Fibroblast of lung (primary cell): Measurements from ENCODE around the gene WDR45B. TPM values are rescaled to one million over a fixed set of nuclear protein-coding genes. Genes with fewer than 3 reads are reported as not detected.
A peak's percentile ranks its signal among the peaks of the same experiment; 100 is the strongest.

Source experiments
- DNase-seq, 2 donors: peaks; one replicate each; pipeline versions ENCODE4 v3.0.0 to v3.0.0-alpha.2; 2010; ENCODE audit warnings: low read depth in 2 of 2
- H2AFZ ChIP-seq: 2 replicates; pipeline ENCODE4 v1.5.1; 2012; ENCODE audit warnings: low read length, control low read depth, inconsistent platforms
- H3K27ac ChIP-seq: 2 replicates; pipeline ENCODE4 v1.5.1; 2011; ENCODE audit warnings: low read length, control low read depth; ENCODE audit not compliant: insufficient read depth
- H3K27me3 ChIP-seq: 2 replicates; pipeline ENCODE4 v1.5.1; 2011; ENCODE audit warnings: mild to moderate bottlenecking, low read length; ENCODE audit not compliant: control insufficient read depth, insufficient read depth
- H3K36me3 ChIP-seq: 2 replicates; pipeline ENCODE4 v1.5.1; 2011; ENCODE audit warnings: low read length; ENCODE audit not compliant: control insufficient read depth, insufficient read depth
- H3K4me1 ChIP-seq: 2 replicates; pipeline ENCODE4 v1.5.1; 2011; ENCODE audit warnings: low read length; ENCODE audit not compliant: control insufficient read depth, insufficient read depth; ENCODE audit errors: extremely low read depth
- H3K4me2 ChIP-seq: 2 replicates; pipeline ENCODE4 v1.5.1; 2011; ENCODE audit warnings: low read length, control low read depth; ENCODE audit not compliant: insufficient read depth; ENCODE audit errors: extremely low read depth
- H3K4me3 ChIP-seq, 4 experiments: fragments of 200-600 bp in 1 of 4; sonication (generic) in 1 of 4; replicated peaks in 1 of 4; 2 replicates each; pipeline ENCODE4 v1.5.1; 2011 to 2016; ENCODE audit warnings: low read length in 4 of 4, low read depth in 3 of 4, mild to moderate bottlenecking in 3 of 4, control low read depth in 2 of 4, inconsistent platforms in 1 of 4, mixed read lengths in 1 of 4; ENCODE audit not compliant: insufficient read depth in 1 of 4; ENCODE audit errors: control extremely low read depth in 1 of 4
- H3K79me2 ChIP-seq: 2 replicates; pipeline ENCODE4 v1.5.1; 2012; ENCODE audit warnings: mild to moderate bottlenecking, low read length, inconsistent platforms; ENCODE audit not compliant: control insufficient read depth, insufficient read depth
- H3K9ac ChIP-seq: 2 replicates; pipeline ENCODE4 v1.5.1; 2011; ENCODE audit warnings: mild to moderate bottlenecking, low read length, control low read depth; ENCODE audit not compliant: insufficient read depth
- H3K9me3 ChIP-seq: 2 replicates; pipeline ENCODE4 v1.5.1; 2012; ENCODE audit warnings: low read depth, low read length; ENCODE audit not compliant: control insufficient read depth, insufficient read depth
- H4K20me1 ChIP-seq: 2 replicates; pipeline ENCODE4 v1.5.1; 2011; ENCODE audit warnings: low read length; ENCODE audit not compliant: control insufficient read depth, insufficient read depth; ENCODE audit errors: extremely low read depth
- EZH2 ChIP-seq: IDR thresholded peaks from 2 replicates; pipeline ENCODE4 v1.5.1; 2012; ENCODE audit warnings: low read length, control low read depth, mild to moderate bottlenecking; ENCODE audit errors: missing control alignments
- polyA plus RNA-seq, 2 donors: library from polyadenylated mRNA; depleted of rRNA in 1 of 2; stranded (reverse) in 1 of 2; unstranded in 1 of 2; fragments of >200 nt; gene quantifications; 2 replicates each; pipeline ENCODE4 v1.2.1, GENCODE V29; 2011 to 2012; ENCODE audit warnings: missing spikeins in 1 of 2
- total RNA-seq: library from RNA; depleted of rRNA; stranded (reverse); fragments of >200 nt; gene quantifications from 2 replicates; pipeline ENCODE4 v1.2.1, GENCODE V29; 2014
- TF ChIP-seq, protein P1 (sequence below), 2 donors: IDR thresholded peaks in 1 of 2; conservative IDR thresholded peaks in 1 of 2; 1 replicate in 1 of 2; 2 replicates in 1 of 2; pipeline ENCODE4 v1.5.1; 2011 to 2012; ENCODE audit warnings: low read length in 2 of 2, control low read depth in 1 of 2, inconsistent platforms in 1 of 2, low read depth in 1 of 2, mild to moderate bottlenecking in 1 of 2

WDR45B gene
- total and polyA plus RNA-seq, 2 donors (not counting 1 experiment from before 2014, with no cell fraction given): 66.2 to 95.2 TPM

DNA sequence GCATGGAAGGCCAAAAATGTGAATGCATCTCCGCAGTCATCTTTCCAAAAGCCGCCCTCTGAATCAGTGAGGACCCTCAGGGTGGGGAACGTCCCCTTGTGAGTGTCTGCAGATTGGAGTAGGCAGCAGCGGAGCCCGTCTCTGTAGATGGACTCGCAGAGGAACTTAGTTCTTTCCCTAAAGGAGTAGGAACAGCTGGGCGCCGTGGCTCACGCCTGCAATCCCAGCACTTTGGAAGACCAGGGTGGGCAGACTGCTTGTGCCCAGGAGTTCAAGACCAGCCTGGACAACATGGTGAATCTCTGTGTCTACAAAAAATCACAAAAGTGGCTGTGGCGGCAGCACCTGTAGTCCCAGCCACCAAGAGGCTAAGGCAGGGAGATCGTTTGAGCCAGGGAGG, 53.7 kb downstream of the WDR45B start:
- Histone ChIP-seq H4K20me1 (no peaks in the 10 kb centered on the region), H3K4me2 (no peak overlapping the region)
- DNase-seq: no peak

DNA sequence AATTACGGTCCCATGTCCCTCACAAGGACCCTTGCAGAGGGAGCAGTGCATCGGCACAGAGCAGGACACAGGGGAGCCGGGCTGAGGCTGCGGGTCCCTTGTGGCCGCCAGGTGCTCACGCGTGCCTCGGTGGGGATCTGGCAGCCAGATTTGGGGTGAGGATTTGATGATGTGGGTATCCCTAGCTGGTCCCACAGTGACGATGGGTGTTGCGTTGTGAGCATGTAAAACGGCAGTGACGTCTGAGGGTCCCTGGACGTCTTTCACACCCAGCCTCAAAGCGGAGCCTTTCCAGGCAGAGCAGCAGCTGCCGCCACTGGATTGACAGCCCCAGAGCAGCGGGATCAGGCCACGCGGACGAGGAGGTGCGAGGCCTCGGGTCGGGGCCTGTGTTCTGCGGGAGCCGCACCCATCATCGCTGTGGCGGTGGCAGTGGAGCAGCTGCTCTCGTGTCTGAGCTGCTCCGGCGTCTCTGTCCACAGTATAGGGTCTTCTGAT, 54.6 kb downstream of the WDR45B start:
- Histone ChIP-seq H4K20me1 (no peaks in the 10 kb centered on the region), H2AFZ (peak overlapping the region; percentile 15), H3K79me2 (peaks cover 2% of the 10 kb centered on the region), H3K27me3 (no peaks in the 10 kb centered on the region), H3K9ac (peak overlapping the region; percentile 62), H3K4me3 (peak overlapping the region; percentile 37 to 78 (median 57)), H3K4me2 (peak overlapping the region; percentile 69), H3K36me3 (peaks cover 8% of the 10 kb centered on the region), H3K4me1 (peaks cover 8% of the 10 kb centered on the region), H3K27ac (peak overlapping the region; percentile 52), H3K9me3 (no peaks in the 10 kb centered on the region)
- no peak for TF ChIP-seq EZH2
- TF ChIP-seq, protein P1, sequence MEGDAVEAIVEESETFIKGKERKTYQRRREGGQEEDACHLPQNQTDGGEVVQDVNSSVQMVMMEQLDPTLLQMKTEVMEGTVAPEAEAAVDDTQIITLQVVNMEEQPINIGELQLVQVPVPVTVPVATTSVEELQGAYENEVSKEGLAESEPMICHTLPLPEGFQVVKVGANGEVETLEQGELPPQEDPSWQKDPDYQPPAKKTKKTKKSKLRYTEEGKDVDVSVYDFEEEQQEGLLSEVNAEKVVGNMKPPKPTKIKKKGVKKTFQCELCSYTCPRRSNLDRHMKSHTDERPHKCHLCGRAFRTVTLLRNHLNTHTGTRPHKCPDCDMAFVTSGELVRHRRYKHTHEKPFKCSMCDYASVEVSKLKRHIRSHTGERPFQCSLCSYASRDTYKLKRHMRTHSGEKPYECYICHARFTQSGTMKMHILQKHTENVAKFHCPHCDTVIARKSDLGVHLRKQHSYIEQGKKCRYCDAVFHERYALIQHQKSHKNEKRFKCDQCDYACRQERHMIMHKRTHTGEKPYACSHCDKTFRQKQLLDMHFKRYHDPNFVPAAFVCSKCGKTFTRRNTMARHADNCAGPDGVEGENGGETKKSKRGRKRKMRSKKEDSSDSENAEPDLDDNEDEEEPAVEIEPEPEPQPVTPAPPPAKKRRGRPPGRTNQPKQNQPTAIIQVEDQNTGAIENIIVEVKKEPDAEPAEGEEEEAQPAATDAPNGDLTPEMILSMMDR (conservative IDR thresholded peaks at IDR 0.05 in 1 of 2, IDR thresholded peaks at IDR 0.05 in 1 of 2; ENCODE audit: low read depth in 1 of 2, low read length in 2 of 2): no peak
- DNase-seq: peak in 1 of 2 donors; percentile 34

More for the DNA sequence above, 53.7 kb downstream of the WDR45B start:
- Histone ChIP-seq H3K9me3 (no peaks in the 10 kb centered on the region), H3K36me3 (peaks cover 11% of the 10 kb centered on the region), H3K27me3 (no peaks in the 10 kb centered on the region), H3K4me3 (no peak overlapping the region), H3K79me2 (peaks cover 2% of the 10 kb centered on the region), H3K4me1 (peaks cover 8% of the 10 kb centered on the region), H3K9ac (no peak overlapping the region), H3K27ac (no peak overlapping the region), H2AFZ (no peak overlapping the region)
- TF ChIP-seq, protein P1 (conservative IDR thresholded peaks at IDR 0.05 in 1 of 2, IDR thresholded peaks at IDR 0.05 in 1 of 2; ENCODE audit: low read depth in 1 of 2, low read length in 2 of 2): no peak
- TF ChIP-seq EZH2: no peak

DNA sequence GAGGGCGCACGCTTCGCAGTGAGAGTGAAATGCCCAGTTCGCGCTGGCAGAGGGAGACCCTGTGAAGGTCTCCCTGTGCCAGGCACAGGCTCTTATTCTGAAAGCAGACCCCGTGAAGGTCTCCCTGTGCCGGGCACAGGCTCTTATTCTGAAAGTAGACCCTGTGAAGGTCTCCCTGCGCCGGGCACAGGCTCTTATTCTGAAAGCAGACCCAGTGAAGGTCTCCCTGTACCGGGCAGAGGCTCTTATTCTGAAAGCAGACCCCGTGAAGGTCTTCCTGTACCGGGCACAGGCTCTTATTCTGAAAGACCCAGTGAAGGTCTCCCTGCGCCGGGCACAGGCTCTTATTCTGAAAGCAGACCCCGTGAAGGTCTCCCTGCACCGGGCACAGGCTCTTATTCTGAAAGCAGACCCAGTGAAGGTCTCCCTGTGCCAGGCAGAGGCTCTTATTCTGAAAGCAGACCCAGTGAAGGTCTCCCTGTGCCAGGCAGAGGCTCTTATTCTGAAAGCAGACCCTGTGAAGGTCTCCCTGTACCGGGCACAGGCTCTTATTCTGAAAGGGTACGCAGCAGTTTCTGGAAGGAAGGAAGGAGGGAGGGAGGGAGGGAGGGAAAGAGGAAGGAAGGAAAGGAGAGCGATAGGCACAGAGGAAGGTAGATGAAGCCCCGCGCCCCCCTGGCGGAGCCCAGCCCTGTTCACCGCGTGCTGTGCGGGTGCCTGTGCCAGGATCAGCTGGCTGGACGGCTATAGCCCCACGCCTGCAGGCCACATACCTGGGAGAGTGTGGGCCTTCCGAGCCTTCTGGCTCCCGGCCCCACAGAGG, 55.3 kb downstream of the WDR45B start:
- Histone ChIP-seq H3K4me2 (peak overlapping the region; percentile 69), H3K79me2 (peaks cover 2% of the 10 kb centered on the region), H3K36me3 (peaks cover 4% of the 10 kb centered on the region), H3K9ac (peak overlapping the region; percentile 62), H4K20me1 (no peaks in the 10 kb centered on the region), H2AFZ (peak overlapping the region; percentile 15), H3K9me3 (no peaks in the 10 kb centered on the region), H3K4me3 (peak overlapping the region; percentile 37 to 78 (median 57)), H3K27ac (peak overlapping the region; percentile 52), H3K4me1 (peaks cover 8% of the 10 kb centered on the region), H3K27me3 (no peaks in the 10 kb centered on the region)
- DNase-seq: peak; percentile 75 to 90
- TF ChIP-seq, protein P1 (conservative IDR thresholded peaks at IDR 0.05 in 1 of 2, IDR thresholded peaks at IDR 0.05 in 1 of 2; ENCODE audit: low read depth in 1 of 2, low read length in 2 of 2): no peak
- TF ChIP-seq EZH2: no peak
